Trophoblast cell (in vitro differentiated cells and primary cell): ENCODE measurements around the gene CEP55.

ENCODE experiments used
- DNase-seq, 2 donors: peaks; one replicate each; pipeline ENCODE4 v3.0.0-alpha.2; 2016
- H2AFZ ChIP-seq: 2 replicates; pipeline ENCODE4 v1.6.1; 2013; ENCODE audit warnings: low read length, moderate library complexity, mild to moderate bottlenecking; ENCODE audit not compliant: insufficient read depth, poor library complexity
- H2AK5ac ChIP-seq: 2 replicates; pipeline ENCODE4 v1.6.1; 2013; ENCODE audit warnings: mild to moderate bottlenecking, low read length
- H2BK120ac ChIP-seq: 2 replicates; pipeline ENCODE4 v1.6.1; 2013; ENCODE audit warnings: low read length, mild to moderate bottlenecking, moderate library complexity; ENCODE audit not compliant: insufficient read depth, poor library complexity
- H2BK12ac ChIP-seq: 2 replicates; pipeline ENCODE4 v1.6.1; 2013; ENCODE audit warnings: mild to moderate bottlenecking, low read length, moderate library complexity
- H2BK5ac ChIP-seq: 2 replicates; pipeline ENCODE4 v1.6.1; 2013; ENCODE audit warnings: low read length, low read depth, moderate library complexity, mild to moderate bottlenecking; ENCODE audit not compliant: poor library complexity
- H3K14ac ChIP-seq: 2 replicates; pipeline ENCODE4 v1.6.1; 2013; ENCODE audit warnings: mild to moderate bottlenecking, low read length
- H3K18ac ChIP-seq: 2 replicates; pipeline ENCODE4 v1.6.1; 2013; ENCODE audit warnings: mild to moderate bottlenecking, low read length
- H3K23ac ChIP-seq: 2 replicates; pipeline ENCODE4 v1.6.1; 2013; ENCODE audit warnings: low read length
- H3K27ac ChIP-seq: 2 replicates; pipeline ENCODE4 v1.5.1; 2013; ENCODE audit warnings: low read depth, mild to moderate bottlenecking, inconsistent platforms, low read length, moderate library complexity
- H3K27me3 ChIP-seq: 2 replicates; pipeline ENCODE4 v1.6.1; 2013; ENCODE audit warnings: inconsistent platforms, mild to moderate bottlenecking, low read length, moderate library complexity; ENCODE audit not compliant: insufficient read depth
- H3K36me3 ChIP-seq, 2 experiments: 1 replicate in 1 of 2; 2 replicates in 1 of 2; pipeline ENCODE4 v1.6.1; 2013; ENCODE audit warnings: low read length in 2 of 2, mild to moderate bottlenecking in 2 of 2, moderate library complexity in 1 of 2; ENCODE audit not compliant: insufficient read depth in 2 of 2, control insufficient read depth in 1 of 2
- H3K4ac ChIP-seq: 2 replicates; pipeline ENCODE4 v1.6.1; 2013; ENCODE audit warnings: low read depth, mild to moderate bottlenecking, low read length, moderate library complexity
- H3K4me1 ChIP-seq, 2 experiments: 1 replicate in 1 of 2; 2 replicates in 1 of 2; pipeline ENCODE4 v1.6.1; 2013; ENCODE audit warnings: low read length in 2 of 2, mild to moderate bottlenecking in 2 of 2, moderate library complexity in 1 of 2; ENCODE audit not compliant: insufficient read depth in 2 of 2, control insufficient read depth in 1 of 2
- H3K4me2 ChIP-seq: 2 replicates; pipeline ENCODE4 v1.6.1; 2013; ENCODE audit warnings: inconsistent platforms, mild to moderate bottlenecking, low read length, moderate library complexity
- H3K4me3 ChIP-seq: 2 replicates; pipeline ENCODE4 v1.5.1; 2013; ENCODE audit warnings: mild to moderate bottlenecking, low read depth, low read length, inconsistent platforms
- H3K79me1 ChIP-seq: one replicate; pipeline ENCODE4 v1.6.1; 2013; ENCODE audit warnings: low read length
- H3K79me2 ChIP-seq: 2 replicates; pipeline ENCODE4 v1.6.1; 2013; ENCODE audit warnings: low read length, mild to moderate bottlenecking; ENCODE audit not compliant: control insufficient read depth, insufficient read depth, poor library complexity
- H3K9ac ChIP-seq: 2 replicates; pipeline ENCODE4 v1.6.1; 2013; ENCODE audit warnings: mild to moderate bottlenecking, low read length
- H3K9me3 ChIP-seq: 2 replicates; pipeline ENCODE4 v1.6.1; 2013; ENCODE audit warnings: low read depth, mild to moderate bottlenecking, control low read depth, inconsistent platforms, low read length; ENCODE audit not compliant: insufficient read depth
- H4K12ac ChIP-seq: 2 replicates; pipeline ENCODE4 v1.6.1; 2013; ENCODE audit warnings: low read depth, mild to moderate bottlenecking, low read length, moderate library complexity
- H4K8ac ChIP-seq: 2 replicates; pipeline ENCODE4 v1.6.1; 2013; ENCODE audit warnings: low read depth, mild to moderate bottlenecking, low read length, moderate library complexity
- H4K91ac ChIP-seq: one replicate; pipeline ENCODE4 v1.6.1; 2013; ENCODE audit warnings: low read depth, mild to moderate bottlenecking, low read length, moderate library complexity
- WGBS: extraction: QIAGEN DNeasy Blood & Tissue Kit; methylation state at CpG from one replicate; pipeline ENCODE4 v1.1.7; 2013; ENCODE audit warnings: missing lambda C conversion rate; ENCODE audit not compliant: insufficient read length, insufficient coverage; ENCODE audit errors: extremely low coverage; 5-methylcytosine and 5-hydroxymethylcytosine counted together

CEP55 gene

DNA sequence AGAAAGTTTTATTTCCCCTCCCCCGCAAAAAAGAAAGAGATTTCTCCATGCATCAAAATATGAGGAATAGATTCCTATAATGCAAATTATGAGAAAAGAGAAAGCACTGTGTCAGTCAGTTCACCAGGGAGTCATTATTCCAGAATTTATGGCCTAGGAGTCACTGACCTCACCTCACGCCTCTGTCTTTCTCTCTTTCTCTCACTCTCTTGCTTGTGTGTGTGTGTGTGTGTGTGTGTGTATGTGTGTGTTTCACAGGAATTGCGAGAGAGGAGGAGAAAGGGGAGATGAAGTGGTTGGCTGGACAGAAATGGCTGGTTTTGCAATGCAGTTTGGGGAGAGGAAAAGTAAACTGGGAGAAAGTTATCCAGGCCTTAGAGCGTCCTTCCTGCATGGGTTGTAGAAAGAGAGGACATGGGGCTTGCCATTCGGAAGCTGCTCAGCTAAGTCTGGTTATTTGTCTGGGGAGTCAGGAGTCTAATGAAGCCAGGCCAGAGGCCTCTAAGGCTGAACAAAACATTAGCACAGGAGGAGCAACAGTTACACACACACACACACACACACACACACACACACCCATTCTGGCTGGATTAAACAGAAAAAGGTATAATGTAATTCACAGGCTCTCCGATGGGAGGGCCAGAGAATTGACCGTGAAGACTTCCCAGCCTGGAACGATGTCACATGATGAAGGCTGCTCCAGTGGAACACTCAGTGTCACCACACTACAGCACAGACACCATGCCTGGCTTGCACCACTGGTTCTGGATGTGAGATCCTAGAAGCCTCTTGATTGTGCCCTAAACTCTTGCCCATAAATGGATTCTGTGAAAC is 57.3 kb downstream of the CEP55 start:
- no peak overlapping the region for H3K18ac ChIP-seq
- H3K4me2 ChIP-seq: no peak overlapping the region
- H2AFZ ChIP-seq: no peak overlapping the region
- H2BK120ac ChIP-seq: no peak overlapping the region
- no peak overlapping the region for H3K14ac ChIP-seq
- no CpG with 5 or more reads among the region's 8 CpGs for WGBS
- H3K27me3 ChIP-seq: no peaks in the 10 kb centered on the region
- no peak overlapping the region for H2BK5ac ChIP-seq
- no peak overlapping the region for H4K12ac ChIP-seq
- no peaks in the 10 kb centered on the region for H3K79me2 ChIP-seq
- H2BK12ac ChIP-seq: no peak overlapping the region
- H2AK5ac ChIP-seq: no peak overlapping the region
- no peaks in the 10 kb centered on the region for H3K79me1 ChIP-seq
- no peak overlapping the region for H3K27ac ChIP-seq
- no peak for DNase-seq
- H3K36me3 ChIP-seq: no peaks in the 10 kb centered on the region
- no peak overlapping the region for H4K8ac ChIP-seq
- H3K23ac ChIP-seq: no peak overlapping the region
- no peak overlapping the region for H3K9ac ChIP-seq
- peaks cover 2 to 9% of the 10 kb centered on the region in 2 experiments for H3K4me1 ChIP-seq
- no peaks in the 10 kb centered on the region for H3K9me3 ChIP-seq
- no peak overlapping the region for H3K4ac ChIP-seq
- H4K91ac ChIP-seq: no peak overlapping the region
- no peak overlapping the region for H3K4me3 ChIP-seq

DNA sequence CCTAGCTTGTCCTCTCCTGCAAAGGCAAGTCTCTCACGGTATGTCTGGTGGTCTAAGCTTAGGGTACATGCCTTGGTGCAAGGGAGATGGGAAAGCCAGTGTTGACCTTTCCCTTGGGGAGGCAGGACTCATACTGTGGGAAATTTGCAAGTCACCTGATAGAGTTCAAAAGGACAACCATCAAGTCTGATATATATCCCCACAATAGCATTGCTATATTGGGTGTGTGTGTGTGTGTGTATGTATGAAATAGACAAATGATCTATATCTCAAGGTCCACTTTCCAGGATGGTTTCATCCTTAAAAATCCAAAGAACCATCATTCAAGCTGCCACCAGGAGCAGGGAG is 57.9 kb downstream of the CEP55 start:
- H3K23ac ChIP-seq: no peak overlapping the region
- no peak overlapping the region for H4K91ac ChIP-seq
- no peak overlapping the region for H4K12ac ChIP-seq
- no peak overlapping the region for H3K14ac ChIP-seq
- H3K79me1 ChIP-seq: peaks cover under 1% of the 10 kb centered on the region
- no peak overlapping the region for H4K8ac ChIP-seq
- H3K27me3 ChIP-seq: no peaks in the 10 kb centered on the region
- no peak overlapping the region for H2BK12ac ChIP-seq
- no peak overlapping the region for H3K18ac ChIP-seq
- no peak overlapping the region for H2AK5ac ChIP-seq
- no peak overlapping the region for H3K4me3 ChIP-seq
- H3K36me3 ChIP-seq: no peaks in the 10 kb centered on the region
- no peak overlapping the region for H2AFZ ChIP-seq
- no peak overlapping the region for H2BK120ac ChIP-seq
- no peak overlapping the region for H2BK5ac ChIP-seq
- no peak overlapping the region for H3K9ac ChIP-seq
- H3K27ac ChIP-seq: no peak overlapping the region
- H3K79me2 ChIP-seq: no peaks in the 10 kb centered on the region
- DNase-seq: no peak
- peaks cover under 1% of the 10 kb centered on the region for H3K9me3 ChIP-seq
- H3K4me2 ChIP-seq: no peak overlapping the region
- peaks cover 2 to 9% of the 10 kb centered on the region in 2 experiments for H3K4me1 ChIP-seq
- no peak overlapping the region for H3K4ac ChIP-seq
- no CpG with 5 or more reads among the region's 1 CpG for WGBS

DNA sequence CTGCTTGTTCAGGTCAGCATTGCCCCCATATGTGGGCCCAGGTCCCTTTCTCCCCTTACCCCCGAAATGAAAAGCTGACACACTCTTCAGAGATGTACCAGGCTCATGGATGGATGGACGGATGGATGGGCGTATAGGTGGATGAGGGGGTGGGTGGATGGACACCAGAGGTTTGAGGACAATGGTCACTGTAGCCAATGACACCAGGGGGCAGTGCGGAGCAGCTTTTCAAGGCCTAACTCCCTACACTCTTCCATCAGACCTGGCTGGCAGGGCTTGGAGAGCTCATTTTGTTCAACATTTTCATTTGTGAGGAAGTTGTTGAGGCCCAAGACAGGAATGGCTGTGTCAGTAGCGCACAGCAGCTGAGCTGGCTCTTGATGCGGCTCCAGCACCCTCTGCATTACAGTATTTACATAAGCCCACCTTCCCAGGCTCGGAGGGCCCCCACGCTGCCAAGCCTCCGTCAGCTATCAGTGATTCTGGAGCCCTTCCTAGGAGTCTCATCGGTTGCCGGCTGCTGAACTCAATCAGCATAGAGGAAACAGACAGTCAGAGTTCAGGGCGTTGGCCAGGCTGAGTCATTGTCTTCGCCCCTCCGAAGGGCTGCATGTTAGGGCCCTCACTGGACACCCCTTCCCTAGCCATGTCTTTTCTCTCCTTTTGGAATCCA is 58.5 kb downstream of the CEP55 start:
- no CpG with 5 or more reads among the region's 14 CpGs for WGBS
- Histone ChIP-seq H3K4ac (no peak overlapping the region), H2BK5ac (no peak overlapping the region), H2BK120ac (no peak overlapping the region), H3K27me3 (no peaks in the 10 kb centered on the region), H3K79me2 (no peaks in the 10 kb centered on the region), H3K4me2 (no peak overlapping the region), H2AFZ (no peak overlapping the region), H4K91ac (no peak overlapping the region), H4K12ac (no peak overlapping the region), H3K4me1 (peaks cover 2 to 11% of the 10 kb centered on the region in 2 experiments), H3K23ac (no peak overlapping the region), H3K18ac (no peak overlapping the region), H3K4me3 (no peak overlapping the region), H2AK5ac (no peak overlapping the region), H3K27ac (no peak overlapping the region), H4K8ac (no peak overlapping the region), H2BK12ac (no peak overlapping the region), H3K79me1 (peaks cover 2% of the 10 kb centered on the region), H3K14ac (no peak overlapping the region), H3K9ac (no peak overlapping the region), H3K36me3 (no peaks in the 10 kb centered on the region), H3K9me3 (peaks cover 5% of the 10 kb centered on the region)
- DNase-seq: peak; percentile 78 to 89

DNA sequence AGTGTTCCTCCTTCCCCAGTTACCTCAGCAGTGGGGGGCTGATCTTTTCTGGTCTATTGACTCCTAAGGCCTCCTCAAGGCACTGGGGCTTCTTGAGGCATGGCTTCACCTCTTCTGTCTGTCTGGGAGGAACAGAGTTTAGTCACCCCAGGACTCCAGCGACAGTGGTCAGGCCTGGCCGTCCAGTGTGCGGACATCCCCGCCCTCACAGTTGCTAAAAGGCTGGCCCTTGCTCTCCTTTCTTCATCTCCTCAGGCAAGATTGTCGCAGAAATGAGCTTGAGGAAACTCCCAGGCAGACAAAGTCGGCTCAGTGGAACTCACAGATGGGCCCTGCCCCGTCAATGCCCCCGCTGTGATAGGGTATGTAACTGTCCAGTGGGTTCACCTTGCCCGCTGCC is 63.1 kb downstream of the CEP55 start:
- no peaks in the 10 kb centered on the region for H3K27me3 ChIP-seq
- peaks cover 2 to 12% of the 10 kb centered on the region in 2 experiments for H3K4me1 ChIP-seq
- H3K36me3 ChIP-seq: no peaks in the 10 kb centered on the region
- no peak overlapping the region for H2AFZ ChIP-seq
- peaks cover 5% of the 10 kb centered on the region for H3K9me3 ChIP-seq
- H2BK12ac ChIP-seq: no peak overlapping the region
- H3K9ac ChIP-seq: no peak overlapping the region
- H3K4me2 ChIP-seq: no peak overlapping the region
- no peak overlapping the region for H3K4me3 ChIP-seq
- no peak overlapping the region for H2BK5ac ChIP-seq
- H3K79me1 ChIP-seq: peaks cover 2% of the 10 kb centered on the region
- H4K8ac ChIP-seq: no peak overlapping the region
- no peak for DNase-seq
- H3K79me2 ChIP-seq: no peaks in the 10 kb centered on the region
- no peak overlapping the region for H3K23ac ChIP-seq
- no peak overlapping the region for H3K18ac ChIP-seq
- no CpG with 5 or more reads among the region's 9 CpGs for WGBS
- no peak overlapping the region for H4K12ac ChIP-seq
- H2AK5ac ChIP-seq: no peak overlapping the region
- H3K27ac ChIP-seq: peak overlapping the region; percentile 14
- no peak overlapping the region for H3K4ac ChIP-seq
- H2BK120ac ChIP-seq: no peak overlapping the region
- peak overlapping the region; percentile 1 for H4K91ac ChIP-seq
- H3K14ac ChIP-seq: no peak overlapping the region
